Measurements from ENCODE around the gene LGI1.
A peak's percentile ranks its signal among the peaks of the same experiment; 100 is the strongest.

Gene LGI1

GRCh38 chr10:93746844-93747284 is 10.9 kb upstream of the LGI1 start:
- Mint-ChIP-seq H3K4me1 (ENCODE audit: low read depth) (peaks cover 3% of the 10 kb centered on the region), H3K4me3 (no peak overlapping the region), H3K9me3 (ENCODE audit: low read depth) (no peaks in the 10 kb centered on the region), H3K36me3 (no peaks in the 10 kb centered on the region), H3K27me3 (peaks cover 2% of the 10 kb centered on the region), H3K27ac (no peak overlapping the region)

GRCh38 chr10:93749218-93749799 is 8.4 kb upstream of the LGI1 start:
- Mint-ChIP-seq H3K36me3 (no peaks in the 10 kb centered on the region), H3K27ac (no peak overlapping the region), H3K27me3 (peaks cover 2% of the 10 kb centered on the region), H3K4me3 (no peak overlapping the region), H3K4me1 (ENCODE audit: low read depth) (peaks cover 10% of the 10 kb centered on the region), H3K9me3 (ENCODE audit: low read depth) (no peaks in the 10 kb centered on the region)

GRCh38 chr10:93751124-93751523 is 6.6 kb upstream of the LGI1 start:
- no peaks in the 10 kb centered on the region for H3K36me3 Mint-ChIP-seq
- peaks cover 10% of the 10 kb centered on the region for H3K4me1 Mint-ChIP-seq (ENCODE audit: low read depth)
- no peaks in the 10 kb centered on the region for H3K9me3 Mint-ChIP-seq (ENCODE audit: low read depth)
- no peak overlapping the region for H3K27ac Mint-ChIP-seq
- no peak overlapping the region for H3K4me3 Mint-ChIP-seq
- peaks cover 6% of the 10 kb centered on the region for H3K27me3 Mint-ChIP-seq

GRCh38 chr10:93751832-93752231 is 5.9 kb upstream of the LGI1 start:
- Mint-ChIP-seq H3K9me3 (ENCODE audit: low read depth) (no peaks in the 10 kb centered on the region), H3K36me3 (no peaks in the 10 kb centered on the region), H3K27ac (no peak overlapping the region), H3K4me3 (peak overlapping the region; percentile 48), H3K4me1 (ENCODE audit: low read depth) (peaks cover 10% of the 10 kb centered on the region), H3K27me3 (peaks cover 8% of the 10 kb centered on the region)

GRCh38 chr10:93752761-93753160 is 5.0 kb upstream of the LGI1 start:
- Mint-ChIP-seq H3K27ac (no peak overlapping the region), H3K9me3 (ENCODE audit: low read depth) (no peaks in the 10 kb centered on the region), H3K36me3 (no peaks in the 10 kb centered on the region), H3K27me3 (peaks cover 13% of the 10 kb centered on the region), H3K4me3 (no peak overlapping the region), H3K4me1 (ENCODE audit: low read depth) (peaks cover 13% of the 10 kb centered on the region)

- Mint-ChIP-seq H3K9me3 (ENCODE audit: low read depth) (no peaks in the 10 kb centered on the region), H3K27me3 (peaks cover 22% of the 10 kb centered on the region), H3K4me3 (no peak overlapping the region), H3K27ac (no peak overlapping the region), H3K4me1 (ENCODE audit: low read depth) (peaks cover 17% of the 10 kb centered on the region), H3K36me3 (no peaks in the 10 kb centered on the region)
Measured at GRCh38 chr10:93753621-93754250, 4.0 kb upstream of the LGI1 start.

- Mint-ChIP-seq H3K27me3 (peaks cover 27% of the 10 kb centered on the region), H3K36me3 (no peaks in the 10 kb centered on the region), H3K4me1 (ENCODE audit: low read depth) (peaks cover 17% of the 10 kb centered on the region), H3K9me3 (ENCODE audit: low read depth) (no peaks in the 10 kb centered on the region), H3K4me3 (no peak overlapping the region), H3K27ac (no peak overlapping the region)
Measured at GRCh38 chr10:93754761-93755160, 3.0 kb upstream of the LGI1 start.

GRCh38 chr10:93755443-93756116 is 2.2 kb upstream of the LGI1 start:
- Mint-ChIP-seq H3K27me3 (peaks cover 32% of the 10 kb centered on the region), H3K36me3 (no peaks in the 10 kb centered on the region), H3K4me3 (no peak overlapping the region), H3K27ac (no peak overlapping the region), H3K4me1 (ENCODE audit: low read depth) (peaks cover 17% of the 10 kb centered on the region), H3K9me3 (ENCODE audit: low read depth) (no peaks in the 10 kb centered on the region)

- peaks cover 17% of the 10 kb centered on the region for H3K4me1 Mint-ChIP-seq (ENCODE audit: low read depth)
- no peaks in the 10 kb centered on the region for H3K9me3 Mint-ChIP-seq (ENCODE audit: low read depth)
- H3K4me3 Mint-ChIP-seq: no peak overlapping the region
- H3K27me3 Mint-ChIP-seq: peaks cover 35% of the 10 kb centered on the region
- H3K27ac Mint-ChIP-seq: no peak overlapping the region
- no peaks in the 10 kb centered on the region for H3K36me3 Mint-ChIP-seq
Measured at GRCh38 chr10:93756118-93756517, 1.6 kb upstream of the LGI1 start.

GRCh38 chr10:93757136-93757535 is 600 bp upstream of the LGI1 start:
- Mint-ChIP-seq H3K36me3 (no peaks in the 10 kb centered on the region), H3K27ac (no peak overlapping the region), H3K27me3 (peaks cover 34% of the 10 kb centered on the region), H3K4me3 (no peak overlapping the region), H3K9me3 (ENCODE audit: low read depth) (no peaks in the 10 kb centered on the region), H3K4me1 (ENCODE audit: low read depth) (peaks cover 11% of the 10 kb centered on the region)

GRCh38 chr10:93758508-93758885 is 761 bp downstream of the LGI1 start:
- Mint-ChIP-seq H3K9me3 (ENCODE audit: low read depth) (no peaks in the 10 kb centered on the region), H3K4me3 (no peak overlapping the region), H3K4me1 (ENCODE audit: low read depth) (peaks cover 7% of the 10 kb centered on the region), H3K36me3 (no peaks in the 10 kb centered on the region), H3K27ac (no peak overlapping the region), H3K27me3 (peaks cover 39% of the 10 kb centered on the region)

GRCh38 chr10:93758891-93759410 is 1.2 kb downstream of the LGI1 start:
- Mint-ChIP-seq H3K4me3 (no peak overlapping the region), H3K27ac (no peak overlapping the region), H3K27me3 (peaks cover 39% of the 10 kb centered on the region), H3K9me3 (ENCODE audit: low read depth) (no peaks in the 10 kb centered on the region), H3K4me1 (ENCODE audit: low read depth) (peaks cover 7% of the 10 kb centered on the region), H3K36me3 (no peaks in the 10 kb centered on the region)

GRCh38 chr10:93760490-93760889 is 2.8 kb downstream of the LGI1 start:
- H3K27me3 Mint-ChIP-seq: peaks cover 37% of the 10 kb centered on the region
- H3K4me1 Mint-ChIP-seq (ENCODE audit: low read depth): peaks cover 7% of the 10 kb centered on the region
- H3K9me3 Mint-ChIP-seq (ENCODE audit: low read depth): no peaks in the 10 kb centered on the region
- no peak overlapping the region for H3K27ac Mint-ChIP-seq
- H3K4me3 Mint-ChIP-seq: no peak overlapping the region
- H3K36me3 Mint-ChIP-seq: no peaks in the 10 kb centered on the region

- Mint-ChIP-seq H3K9me3 (ENCODE audit: low read depth) (no peaks in the 10 kb centered on the region), H3K27ac (no peak overlapping the region), H3K4me1 (ENCODE audit: low read depth) (peaks cover 2% of the 10 kb centered on the region), H3K36me3 (no peaks in the 10 kb centered on the region), H3K4me3 (no peak overlapping the region), H3K27me3 (peaks cover 27% of the 10 kb centered on the region)
Measured at GRCh38 chr10:93762979-93763391, 5.2 kb downstream of the LGI1 start.

- Mint-ChIP-seq H3K27ac (no peak overlapping the region), H3K9me3 (ENCODE audit: low read depth) (no peaks in the 10 kb centered on the region), H3K27me3 (peaks cover 7% of the 10 kb centered on the region), H3K4me1 (ENCODE audit: low read depth) (no peaks in the 10 kb centered on the region), H3K4me3 (no peak overlapping the region), H3K36me3 (no peaks in the 10 kb centered on the region)
Measured at GRCh38 chr10:93766918-93767317, 9.2 kb downstream of the LGI1 start.

Measured in activated naive CD8-positive, alpha-beta T cell (primary cell).